Esophagus squamous epithelium (tissue), 4 donors: ENCODE results near the gene EMC8.

Experiments used
- POLR2A ChIP-seq, 4 donors: fragments of 450-650 bp; IDR thresholded peaks; one replicate each; pipeline ENCODE4 v1.6.1; 2017; ENCODE audit warnings: antibody characterized with exemption in 4 of 4, mild to moderate bottlenecking in 4 of 4, moderate library complexity in 3 of 4
- TF ChIP-seq, protein P1 (sequence below), 6 experiments: fragments of 450-650 bp in 4 of 6; fragments of 200-600 bp in 2 of 6; sonication (generic) in 2 of 6; IDR thresholded peaks; one replicate each; pipeline ENCODE4 v1.5.1; 2016 to 2019; ENCODE audit warnings: antibody characterized with exemption in 6 of 6, mild to moderate bottlenecking in 4 of 6, moderate library complexity in 4 of 6

DNA sequence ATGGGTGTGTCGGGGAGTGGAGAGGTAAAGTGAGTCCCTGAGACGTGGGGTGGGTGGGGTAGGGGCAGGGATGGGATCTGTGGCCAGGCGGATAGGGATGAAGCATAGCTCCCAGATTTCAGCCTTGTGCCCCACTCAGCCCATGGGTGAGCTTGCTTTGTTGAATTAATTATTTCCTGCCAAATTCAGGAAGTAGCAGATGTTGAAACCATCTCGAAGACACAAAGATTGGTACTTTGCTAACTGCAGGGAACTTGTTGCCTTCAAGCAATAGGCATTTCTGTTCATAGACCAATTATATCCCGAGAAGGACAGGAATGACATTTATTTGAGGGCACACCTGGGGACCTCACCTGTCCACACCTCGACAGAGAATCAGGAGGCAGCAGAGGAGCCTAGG, 37.5 kb downstream of the EMC8 start:
- TF ChIP-seq, protein P1, sequence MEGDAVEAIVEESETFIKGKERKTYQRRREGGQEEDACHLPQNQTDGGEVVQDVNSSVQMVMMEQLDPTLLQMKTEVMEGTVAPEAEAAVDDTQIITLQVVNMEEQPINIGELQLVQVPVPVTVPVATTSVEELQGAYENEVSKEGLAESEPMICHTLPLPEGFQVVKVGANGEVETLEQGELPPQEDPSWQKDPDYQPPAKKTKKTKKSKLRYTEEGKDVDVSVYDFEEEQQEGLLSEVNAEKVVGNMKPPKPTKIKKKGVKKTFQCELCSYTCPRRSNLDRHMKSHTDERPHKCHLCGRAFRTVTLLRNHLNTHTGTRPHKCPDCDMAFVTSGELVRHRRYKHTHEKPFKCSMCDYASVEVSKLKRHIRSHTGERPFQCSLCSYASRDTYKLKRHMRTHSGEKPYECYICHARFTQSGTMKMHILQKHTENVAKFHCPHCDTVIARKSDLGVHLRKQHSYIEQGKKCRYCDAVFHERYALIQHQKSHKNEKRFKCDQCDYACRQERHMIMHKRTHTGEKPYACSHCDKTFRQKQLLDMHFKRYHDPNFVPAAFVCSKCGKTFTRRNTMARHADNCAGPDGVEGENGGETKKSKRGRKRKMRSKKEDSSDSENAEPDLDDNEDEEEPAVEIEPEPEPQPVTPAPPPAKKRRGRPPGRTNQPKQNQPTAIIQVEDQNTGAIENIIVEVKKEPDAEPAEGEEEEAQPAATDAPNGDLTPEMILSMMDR (IDR thresholded peaks at IDR 0.05), result no peak
- no peak for TF ChIP-seq POLR2A (IDR thresholded peaks at IDR 0.05)
